ENCODE results near the gene ZNF333.

Gene ZNF333

DNA sequence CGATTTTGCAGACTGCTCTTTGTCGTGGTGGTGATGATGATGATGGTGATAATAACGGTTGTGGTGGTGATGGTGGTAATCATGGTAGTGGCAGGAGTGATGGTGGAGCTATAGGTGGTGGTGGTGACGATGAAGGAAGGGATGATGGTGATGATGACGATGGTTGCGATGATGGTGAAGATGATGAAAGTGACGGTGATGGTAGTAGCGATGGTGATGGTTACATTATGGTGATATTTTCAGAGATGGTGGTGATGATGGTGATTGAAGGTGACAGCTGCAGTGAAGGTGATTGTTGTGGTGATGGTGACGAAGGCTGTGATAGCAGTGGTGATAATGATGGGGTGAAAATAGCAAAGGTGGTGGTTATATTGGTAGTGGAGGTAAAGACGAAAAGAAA is 13.1 kb upstream of the ZNF333 start:
- no peak for DNase-seq (ENCODE audit: low read depth, low spot score)
- no peaks in the 10 kb centered on the region for H3K4me1 ChIP-seq (ENCODE audit: insufficient read depth, insufficient read length)
- H3K36me3 ChIP-seq (ENCODE audit: insufficient read depth, insufficient read length, low read length) = no peaks in the 10 kb centered on the region
- H3K9ac ChIP-seq (ENCODE audit: insufficient read length, low read depth) = no peak overlapping the region
- TF ChIP-seq YY1 (IDR thresholded peaks at IDR 0.05; ENCODE audit: insufficient read depth, insufficient read length) (no peak), ZNF274 (IDR thresholded peaks at IDR 0.05; ENCODE audit: low read depth, low read length) (no peak), SUZ12 (IDR thresholded peaks at IDR 0.05; ENCODE audit: extremely low read depth, insufficient read depth, insufficient read length) (no peak)
- H3K27me3 ChIP-seq (ENCODE audit: insufficient read depth, insufficient read length) = no peaks in the 10 kb centered on the region
- H3K9me3 ChIP-seq (ENCODE audit: insufficient read depth, low read length) = no peaks in the 10 kb centered on the region
- H3K4me3 ChIP-seq (ENCODE audit: insufficient read length, low read depth) = no peak overlapping the region

DNA sequence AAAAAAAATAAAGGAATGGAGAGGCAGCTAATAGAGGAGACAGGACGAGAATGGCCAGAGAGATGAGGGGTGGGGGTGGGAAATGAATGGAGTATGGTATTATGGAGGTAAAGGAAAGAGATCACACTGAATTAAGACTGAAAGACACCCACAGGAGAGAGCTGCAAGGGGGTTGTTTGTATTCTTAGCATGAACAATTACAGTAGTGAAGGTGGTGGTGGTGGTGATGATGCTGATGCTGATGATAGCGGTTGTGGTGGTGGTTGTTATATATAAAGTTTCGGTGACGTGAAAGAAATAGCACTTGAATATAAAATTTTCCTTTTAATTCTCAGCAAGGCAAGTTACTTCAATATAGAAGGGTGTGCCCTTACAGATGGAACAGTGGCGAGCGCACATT is 12.4 kb upstream of the ZNF333 start:
- H3K36me3 ChIP-seq (ENCODE audit: insufficient read depth, insufficient read length, low read length) = no peaks in the 10 kb centered on the region
- no peak overlapping the region for H3K4me3 ChIP-seq (ENCODE audit: insufficient read length, low read depth)
- H3K9ac ChIP-seq (ENCODE audit: insufficient read length, low read depth) = no peak overlapping the region
- H3K27me3 ChIP-seq (ENCODE audit: insufficient read depth, insufficient read length) = peaks cover 3% of the 10 kb centered on the region
- H3K4me1 ChIP-seq (ENCODE audit: insufficient read depth, insufficient read length) = no peaks in the 10 kb centered on the region
- TF ChIP-seq ZNF274 (IDR thresholded peaks at IDR 0.05; ENCODE audit: low read depth, low read length) (no peak), SUZ12 (IDR thresholded peaks at IDR 0.05; ENCODE audit: extremely low read depth, insufficient read depth, insufficient read length) (no peak), YY1 (IDR thresholded peaks at IDR 0.05; ENCODE audit: insufficient read depth, insufficient read length) (no peak)
- DNase-seq (ENCODE audit: low read depth, low spot score) = no peak
- H3K9me3 ChIP-seq (ENCODE audit: insufficient read depth, low read length) = no peaks in the 10 kb centered on the region

DNA sequence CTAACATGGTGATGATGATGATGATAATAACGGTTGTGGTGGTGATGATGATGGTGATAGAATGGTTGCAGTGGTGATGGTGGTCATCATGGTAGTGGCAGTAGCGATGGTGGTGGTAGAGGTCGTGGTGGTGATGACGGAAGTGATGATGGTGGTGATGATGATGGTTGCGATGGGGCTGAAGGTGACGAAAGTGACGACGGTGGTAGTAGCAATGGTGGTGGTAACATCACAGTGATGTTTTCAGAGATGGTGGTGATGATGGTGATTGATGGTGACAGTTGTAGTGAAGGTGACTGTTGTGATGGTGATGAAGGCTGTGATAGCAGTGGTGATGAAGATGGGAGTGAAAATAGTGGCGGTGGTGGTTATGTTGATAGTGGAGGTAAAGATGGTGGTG is 11.6 kb upstream of the ZNF333 start:
- Histone ChIP-seq H3K27me3 (ENCODE audit: insufficient read depth, insufficient read length) (peaks cover 3% of the 10 kb centered on the region), H3K4me1 (ENCODE audit: insufficient read depth, insufficient read length) (no peaks in the 10 kb centered on the region), H3K4me3 (ENCODE audit: insufficient read length, low read depth) (no peak overlapping the region), H3K36me3 (ENCODE audit: insufficient read depth, insufficient read length, low read length) (no peaks in the 10 kb centered on the region), H3K9me3 (ENCODE audit: insufficient read depth, low read length) (no peaks in the 10 kb centered on the region), H3K9ac (ENCODE audit: insufficient read length, low read depth) (no peak overlapping the region)
- DNase-seq (ENCODE audit: low read depth, low spot score) = no peak
- TF ChIP-seq ZNF274 (IDR thresholded peaks at IDR 0.05; ENCODE audit: low read depth, low read length) (no peak), YY1 (IDR thresholded peaks at IDR 0.05; ENCODE audit: insufficient read depth, insufficient read length) (no peak), SUZ12 (IDR thresholded peaks at IDR 0.05; ENCODE audit: extremely low read depth, insufficient read depth, insufficient read length) (no peak)

DNA sequence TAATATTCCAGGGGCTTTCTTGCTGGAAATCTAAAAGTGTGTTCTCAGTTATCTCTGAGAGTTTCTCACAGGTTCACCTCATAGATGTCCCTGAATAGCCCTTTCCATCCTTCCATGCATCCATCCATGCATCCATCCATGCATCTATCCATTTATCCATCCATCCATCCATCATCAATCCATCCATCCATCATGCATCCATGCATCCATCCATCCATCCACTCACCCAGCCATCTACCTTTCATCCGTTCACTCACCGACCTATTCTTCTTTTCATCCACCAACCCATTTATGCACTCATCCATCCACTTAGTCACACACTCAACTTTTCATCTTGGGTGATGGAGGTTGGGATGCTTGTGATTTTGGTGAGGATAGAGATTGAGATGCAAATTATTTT is 7.8 kb upstream of the ZNF333 start:
- no peak for TF ChIP-seq ZNF274 (IDR thresholded peaks at IDR 0.05; ENCODE audit: low read depth, low read length)
- no peak for TF ChIP-seq YY1 (IDR thresholded peaks at IDR 0.05; ENCODE audit: insufficient read depth, insufficient read length)
- no peak for TF ChIP-seq SUZ12 (IDR thresholded peaks at IDR 0.05; ENCODE audit: extremely low read depth, insufficient read depth, insufficient read length)
- Histone ChIP-seq H3K27me3 (ENCODE audit: insufficient read depth, insufficient read length) (peaks cover 3% of the 10 kb centered on the region), H3K4me3 (ENCODE audit: insufficient read length, low read depth) (no peak overlapping the region), H3K36me3 (ENCODE audit: insufficient read depth, insufficient read length, low read length) (no peaks in the 10 kb centered on the region), H3K9ac (ENCODE audit: insufficient read length, low read depth) (no peak overlapping the region), H3K4me1 (ENCODE audit: insufficient read depth, insufficient read length) (no peaks in the 10 kb centered on the region), H3K9me3 (ENCODE audit: insufficient read depth, low read length) (no peaks in the 10 kb centered on the region)
- no peak for DNase-seq (ENCODE audit: low read depth, low spot score)

DNA sequence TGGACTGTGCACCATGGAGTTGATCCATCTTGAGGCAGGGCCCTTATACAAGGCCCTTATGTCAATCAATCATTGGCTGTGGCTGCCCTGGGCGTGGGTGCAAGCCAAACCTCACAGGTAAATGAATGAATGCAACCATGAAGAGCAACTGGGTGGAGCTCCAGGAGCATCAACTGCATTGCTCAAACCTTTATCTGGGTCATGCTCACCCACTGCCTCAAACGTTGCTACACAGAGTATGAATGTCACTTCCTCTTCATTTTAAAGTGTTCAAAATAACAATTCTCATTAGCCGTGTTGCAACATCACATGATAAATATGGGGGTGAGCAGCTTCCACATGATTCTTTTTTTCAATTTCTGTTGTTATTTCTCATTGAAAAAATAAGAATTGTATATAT is 6.4 kb upstream of the ZNF333 start:
- H3K27me3 ChIP-seq (ENCODE audit: insufficient read depth, insufficient read length) = peaks cover 3% of the 10 kb centered on the region
- TF ChIP-seq YY1 (IDR thresholded peaks at IDR 0.05; ENCODE audit: insufficient read depth, insufficient read length) = no peak
- no peak for TF ChIP-seq ZNF274 (IDR thresholded peaks at IDR 0.05; ENCODE audit: low read depth, low read length)
- TF ChIP-seq SUZ12 (IDR thresholded peaks at IDR 0.05; ENCODE audit: extremely low read depth, insufficient read depth, insufficient read length) = no peak
- DNase-seq (ENCODE audit: low read depth, low spot score) = no peak
- H3K36me3 ChIP-seq (ENCODE audit: insufficient read depth, insufficient read length, low read length) = no peaks in the 10 kb centered on the region
- H3K4me3 ChIP-seq (ENCODE audit: insufficient read length, low read depth) = no peak overlapping the region
- H3K9me3 ChIP-seq (ENCODE audit: insufficient read depth, low read length) = no peaks in the 10 kb centered on the region
- no peak overlapping the region for H3K9ac ChIP-seq (ENCODE audit: insufficient read length, low read depth)
- no peaks in the 10 kb centered on the region for H3K4me1 ChIP-seq (ENCODE audit: insufficient read depth, insufficient read length)

GRCh38 chr19:14686411-14686810 is 3.4 kb upstream of the ZNF333 start:
- no peak for TF ChIP-seq SUZ12 (IDR thresholded peaks at IDR 0.05; ENCODE audit: extremely low read depth, insufficient read depth, insufficient read length)
- TF ChIP-seq ZNF274 (IDR thresholded peaks at IDR 0.05; ENCODE audit: low read depth, low read length) = no peak
- TF ChIP-seq YY1 (IDR thresholded peaks at IDR 0.05; ENCODE audit: insufficient read depth, insufficient read length) = no peak
- no peaks in the 10 kb centered on the region for H3K4me1 ChIP-seq (ENCODE audit: insufficient read depth, insufficient read length)

GRCh38 chr19:14694641-14695266 is 4.9 kb downstream of the ZNF333 start:
- TF ChIP-seq ZNF274 (IDR thresholded peaks at IDR 0.05; ENCODE audit: low read depth, low read length) (no peak), YY1 (IDR thresholded peaks at IDR 0.05; ENCODE audit: insufficient read depth, insufficient read length) (no peak), SUZ12 (IDR thresholded peaks at IDR 0.05; ENCODE audit: extremely low read depth, insufficient read depth, insufficient read length) (no peak)
- Histone ChIP-seq H3K4me3 (ENCODE audit: insufficient read length, low read depth) (no peak overlapping the region), H3K27me3 (ENCODE audit: insufficient read depth, insufficient read length) (no peaks in the 10 kb centered on the region), H3K9me3 (ENCODE audit: insufficient read depth, low read length) (no peaks in the 10 kb centered on the region), H3K9ac (ENCODE audit: insufficient read length, low read depth) (no peak overlapping the region), H3K4me1 (ENCODE audit: insufficient read depth, insufficient read length) (no peaks in the 10 kb centered on the region), H3K36me3 (ENCODE audit: insufficient read depth, insufficient read length, low read length) (peaks cover 35% of the 10 kb centered on the region)
- no peak for DNase-seq (ENCODE audit: low read depth, low spot score)

More at GRCh38 chr19:14686411-14686810, 3.4 kb upstream of the ZNF333 start:
- no peaks in the 10 kb centered on the region for H3K9me3 ChIP-seq (ENCODE audit: insufficient read depth, low read length)
- H3K36me3 ChIP-seq (ENCODE audit: insufficient read depth, insufficient read length, low read length) = no peaks in the 10 kb centered on the region
- H3K9ac ChIP-seq (ENCODE audit: insufficient read length, low read depth) = no peak overlapping the region
- peak; percentile 8 for DNase-seq (ENCODE audit: low read depth, low spot score)
- H3K4me3 ChIP-seq (ENCODE audit: insufficient read length, low read depth) = no peak overlapping the region
- H3K27me3 ChIP-seq (ENCODE audit: insufficient read depth, insufficient read length) = peaks cover 3% of the 10 kb centered on the region
